Left kidney (tissue), 2 donors: Measurements from ENCODE around the gene MYCT1. TPM values are rescaled to one million over a fixed set of nuclear protein-coding genes. Genes with fewer than 3 reads are reported as not detected.

ENCODE experiments used
- DNase-seq: peaks from one replicate; pipeline ENCODE4 v3.0.0-alpha.2; 2013
- polyA plus RNA-seq: library from polyadenylated mRNA; unstranded; fragments of 120-200 nt; gene quantifications from one replicate; pipeline ENCODE4 v1.2.1, GENCODE V29; 2013; ENCODE audit not compliant: insufficient read length

MYCT1 gene
- polyA plus RNA-seq, 1 donor: 17.2 TPM

GRCh38 chr6:152716322-152716721, 18.6 kb downstream of the MYCT1 start:
- no peak for DNase-seq

- DNase-seq: no peak
These were observed 23.3 kb downstream of the MYCT1 start for GRCh38 chr6:152720974-152721373.

DNA sequence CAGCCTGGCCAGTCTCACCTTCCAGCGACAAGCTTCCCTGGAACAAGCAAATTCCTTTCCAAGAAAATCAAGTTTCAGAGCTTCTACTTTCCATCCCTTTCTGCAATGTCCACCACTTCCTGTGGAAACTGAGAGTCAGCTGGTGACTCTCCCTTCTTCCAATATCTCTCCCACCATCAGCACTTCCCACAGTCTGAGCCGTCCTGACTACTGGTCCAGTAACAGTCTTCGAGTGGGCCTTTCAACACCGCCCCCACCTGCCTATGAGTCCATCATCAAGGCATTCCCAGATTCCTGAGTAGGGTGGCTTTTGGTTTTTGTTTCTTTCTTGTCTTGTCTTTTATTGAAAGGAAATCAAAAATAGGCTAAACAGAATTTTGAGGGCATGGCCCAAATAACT, 24.3 kb downstream of the MYCT1 start:
- no peak for DNase-seq

GRCh38 chr6:152723398-152723797, 25.7 kb downstream of the MYCT1 start:
- no peak for DNase-seq

GRCh38 chr6:152726313-152726712, 28.6 kb downstream of the MYCT1 start:
- no peak for DNase-seq

GRCh38 chr6:152727507-152727906, 29.8 kb downstream of the MYCT1 start:
- no peak for DNase-seq

- no peak for DNase-seq
These were observed 36.9 kb downstream of the MYCT1 start for GRCh38 chr6:152734630-152735029.

DNA sequence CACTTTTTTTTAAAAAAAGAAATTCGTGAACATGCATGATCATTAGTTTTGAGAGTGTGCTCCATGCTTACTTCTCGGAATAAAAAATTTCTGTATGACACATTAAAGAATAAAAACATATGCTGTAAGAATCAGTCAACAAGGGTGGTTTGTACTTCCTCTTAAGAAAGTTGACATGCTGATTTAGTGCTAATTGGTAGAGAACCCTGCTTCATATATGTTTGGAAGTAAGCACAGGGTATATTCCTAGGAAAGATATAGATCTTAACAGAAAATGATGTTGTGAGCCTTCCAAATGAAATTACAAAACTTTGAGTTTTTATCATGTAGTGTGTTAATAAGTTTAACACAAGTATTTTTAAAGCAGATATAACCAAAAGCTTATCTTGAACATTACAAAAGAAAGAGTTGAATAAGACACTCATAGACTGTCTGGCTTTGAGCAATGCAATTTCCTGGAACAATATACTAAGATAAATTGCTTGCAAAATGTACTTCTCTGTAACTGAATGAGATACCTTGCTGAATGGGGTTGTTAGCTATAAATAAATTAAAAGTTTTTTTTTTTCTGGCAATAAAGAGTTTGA, 39.1 kb downstream of the MYCT1 start:
- DNase-seq: no peak

DNA sequence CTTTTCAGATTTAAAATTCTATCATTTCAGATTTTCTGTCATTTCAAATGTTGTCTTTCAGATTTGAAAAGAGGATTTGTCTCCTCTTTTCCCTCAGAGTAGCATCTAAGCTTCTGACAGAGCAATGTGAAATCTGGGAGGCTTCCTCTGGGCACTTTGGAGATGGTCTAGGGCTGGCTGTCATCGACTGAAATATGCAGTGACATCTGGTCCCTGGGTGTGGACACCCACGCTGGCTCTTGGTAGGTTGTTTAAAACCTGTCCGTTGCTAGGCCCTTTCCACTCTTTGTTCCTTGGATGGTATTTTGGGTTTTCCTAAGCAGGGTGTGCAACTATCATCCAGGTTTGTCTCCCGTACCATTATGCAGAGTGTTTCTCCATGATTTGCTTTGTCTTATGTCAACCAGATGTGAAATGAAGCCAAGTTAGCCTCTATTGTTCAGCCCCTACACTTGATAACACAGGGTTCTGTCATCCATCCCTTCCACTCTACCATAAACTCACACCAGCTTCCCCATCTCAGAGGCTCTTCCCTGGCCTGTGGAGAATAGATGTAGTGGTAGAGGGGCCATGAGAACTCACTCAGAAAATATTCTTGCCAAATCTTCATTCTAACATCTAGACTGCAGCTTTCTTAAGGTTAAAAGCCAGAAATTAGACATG, 47.9 kb downstream of the MYCT1 start:
- DNase-seq: no peak

GRCh38 chr6:152746172-152746553, 48.5 kb downstream of the MYCT1 start:
- no peak for DNase-seq

DNA sequence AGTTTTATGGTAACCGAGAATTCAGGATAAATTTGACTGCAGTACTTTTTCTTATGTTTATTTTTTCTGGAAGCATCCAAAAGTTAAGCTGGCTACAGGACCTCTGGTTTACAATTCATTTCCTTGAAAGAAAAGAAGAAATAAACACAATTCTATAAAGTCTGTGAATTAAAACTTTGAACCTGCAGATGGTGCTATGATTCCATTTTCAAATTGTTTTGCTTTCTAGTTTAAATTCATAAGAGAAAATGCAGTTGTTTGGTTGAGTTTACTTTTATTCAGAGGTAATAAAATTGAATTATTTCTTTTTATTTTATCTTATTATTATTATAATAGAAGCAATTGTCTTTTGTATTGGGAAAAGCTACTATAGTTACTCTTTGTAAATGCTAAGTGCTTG, 51.1 kb downstream of the MYCT1 start:
- no peak for DNase-seq

DNA sequence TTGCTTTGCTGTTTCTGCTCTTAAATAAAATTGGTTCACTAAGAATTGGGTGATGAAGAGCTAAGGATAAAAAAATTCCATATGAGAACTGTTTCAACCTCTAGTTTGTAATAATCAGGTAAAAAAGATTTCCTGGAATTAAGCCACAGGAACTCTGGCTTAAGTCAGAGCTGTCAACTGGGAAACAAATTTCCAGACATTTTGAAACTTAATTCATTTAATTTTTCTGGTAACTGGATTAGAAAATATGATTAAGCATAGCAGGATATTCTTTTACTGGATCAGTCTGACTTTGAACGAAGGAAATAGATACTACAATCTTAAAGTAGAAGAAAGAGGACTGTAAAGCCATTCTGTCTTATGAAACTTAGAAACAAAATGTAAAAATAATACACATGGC, 51.6 kb downstream of the MYCT1 start:
- DNase-seq: no peak

DNA sequence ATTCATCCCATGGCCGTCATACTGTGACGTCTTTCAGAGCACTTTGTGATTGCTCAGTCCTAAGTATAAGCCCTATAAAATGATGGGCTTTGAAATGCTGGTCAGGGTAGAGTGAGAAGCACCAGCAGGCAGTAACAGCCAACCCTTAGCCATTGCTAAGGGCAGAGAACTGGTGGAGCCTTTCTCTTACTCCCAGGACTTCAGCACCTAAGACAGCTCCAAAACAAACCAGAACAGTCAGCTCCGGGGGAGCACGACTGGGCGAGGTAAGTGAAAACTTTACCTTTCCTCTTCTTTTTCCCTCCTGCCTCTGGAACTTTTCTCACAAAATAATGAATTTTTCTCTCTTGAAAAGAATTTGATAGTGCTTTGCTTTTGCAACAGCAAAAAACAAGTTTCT, 53.0 kb downstream of the MYCT1 start, which contains the start of gene VIP:
Gene VIP, plus strand, starts transcription at position 104 of the 400 bp plus-strand sequence. CDS start 1,381 bp downstream, outside the sequence.
- peak; percentile 53 for DNase-seq

GRCh38 chr6:152765331-152765730, 67.6 kb downstream of the MYCT1 start:
- DNase-seq: no peak

DNA sequence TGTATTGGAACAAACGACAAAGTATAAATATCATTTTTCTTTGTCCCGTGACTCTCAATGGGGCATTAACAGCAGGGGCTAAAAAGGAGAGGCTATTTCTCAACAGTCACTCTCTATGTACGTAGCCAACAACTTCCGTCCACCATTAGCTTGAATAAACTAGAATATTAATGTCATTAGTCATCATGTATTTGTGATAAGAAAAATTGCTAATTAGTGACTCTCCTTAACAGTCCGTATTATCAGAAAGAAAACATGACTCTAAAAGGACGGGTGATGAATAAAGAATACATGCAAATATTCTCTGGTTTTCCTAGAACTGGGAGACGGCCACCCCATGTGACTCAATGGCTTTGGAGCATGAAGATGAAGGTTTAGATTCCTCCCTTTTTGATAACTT, 71.5 kb downstream of the MYCT1 start:
- no peak for DNase-seq

DNA sequence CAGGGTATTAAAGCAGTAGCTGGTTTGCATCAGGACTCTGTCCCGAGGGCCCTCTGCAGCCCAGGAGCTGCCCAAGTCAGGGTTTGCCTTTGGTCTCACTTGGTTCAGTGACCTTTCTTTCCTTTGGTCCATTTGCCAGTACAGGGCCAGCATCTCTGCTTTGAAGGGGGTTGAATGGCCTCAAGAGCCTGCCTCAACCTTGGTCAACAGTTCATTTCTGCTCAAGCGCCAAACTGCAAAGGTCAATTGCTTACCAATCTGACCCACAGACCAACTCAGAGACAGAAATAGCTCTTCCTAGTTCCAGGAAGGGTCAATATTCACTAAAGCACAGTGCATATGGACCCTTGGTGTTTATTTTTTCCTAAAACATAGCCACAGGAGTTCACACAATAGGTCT, 72.3 kb downstream of the MYCT1 start:
- no peak for DNase-seq

DNA sequence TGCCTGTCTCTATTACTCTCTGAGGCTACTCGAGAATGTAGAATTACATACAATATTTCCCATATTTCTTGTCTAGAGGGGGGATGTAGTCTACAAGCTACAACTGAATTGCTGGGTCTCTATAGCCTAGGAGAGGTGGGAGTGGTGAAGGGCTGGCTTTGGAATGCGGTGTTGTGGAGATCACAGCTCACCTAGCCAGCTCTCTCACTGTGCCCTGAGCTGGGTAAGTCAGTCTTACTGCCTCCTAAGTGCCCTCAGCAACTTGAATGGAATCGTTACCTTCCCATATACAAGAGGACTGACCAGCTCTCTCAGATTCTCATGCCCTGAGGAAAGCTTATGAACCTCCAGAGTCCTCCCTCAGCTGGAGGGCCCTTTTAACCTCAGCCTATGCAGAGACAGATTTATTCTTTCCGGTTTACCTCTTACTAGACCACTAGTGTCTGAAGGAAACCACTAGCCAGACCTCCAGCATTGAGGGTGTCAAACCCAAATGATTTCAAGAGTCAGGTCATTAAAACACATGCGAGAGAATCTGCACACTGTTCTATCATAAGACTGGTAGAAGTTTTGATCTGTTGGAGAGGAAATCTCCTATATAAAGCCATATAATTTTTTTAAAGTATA, 73.5 kb downstream of the MYCT1 start:
- DNase-seq: no peak

Other genes starting within 250 kb of the MYCT1 start
- gene SYNE1, start 60.5 kb upstream of the MYCT1 start, polyA plus RNA-seq: 105 TPM
- 1.6 TPM for gene VIP, start 52.9 kb downstream of the MYCT1 start, polyA plus RNA-seq